H9 (cell line): ENCODE measurements around the gene NR3C2. TPM values are rescaled to one million over a fixed set of nuclear protein-coding genes. Genes with fewer than 3 reads are reported as not detected.

Experiments used
- DNase-seq: peaks from one replicate; pipeline ENCODE4 v3.0.0-alpha.2; 2017
- H2AFZ ChIP-seq: one replicate; pipeline ENCODE4 v1.6.1; 2013; ENCODE audit warnings: mild to moderate bottlenecking, low read length, control low read depth, moderate library complexity
- H2AK5ac ChIP-seq: 2 replicates; pipeline ENCODE4 v1.6.1; 2013; ENCODE audit warnings: low read length, control low read depth, mixed read lengths; ENCODE audit not compliant: insufficient read length
- H2BK120ac ChIP-seq: one replicate; pipeline ENCODE4 v1.6.1; 2013; ENCODE audit warnings: low read depth, mild to moderate bottlenecking, low read length, control low read depth, inconsistent platforms; ENCODE audit not compliant: poor library complexity, severe bottlenecking
- H2BK12ac ChIP-seq: 2 replicates; pipeline ENCODE4 v1.6.1; 2013; ENCODE audit warnings: low read length, control low read depth, mixed read lengths, low read depth; ENCODE audit not compliant: insufficient read length
- H2BK15ac ChIP-seq: 2 replicates; pipeline ENCODE4 v1.6.1; 2013; ENCODE audit warnings: low read depth, low read length, control low read depth
- H2BK20ac ChIP-seq: one replicate; pipeline ENCODE4 v1.6.1; 2013; ENCODE audit warnings: low read depth, mild to moderate bottlenecking, low read length, control low read depth, inconsistent platforms; ENCODE audit not compliant: poor library complexity, severe bottlenecking
- H2BK5ac ChIP-seq: 2 replicates; pipeline ENCODE4 v1.6.1; 2013; ENCODE audit warnings: low read length, control low read depth, mixed read lengths; ENCODE audit not compliant: insufficient read length
- H3K14ac ChIP-seq: 2 replicates; pipeline ENCODE4 v1.6.1; 2013; ENCODE audit warnings: low read length, control low read depth; ENCODE audit not compliant: insufficient read depth
- H3K18ac ChIP-seq: 2 replicates; pipeline ENCODE4 v1.6.1; 2013; ENCODE audit warnings: low read depth, mild to moderate bottlenecking, mixed read lengths, low read length, control low read depth; ENCODE audit not compliant: insufficient read length
- H3K23ac ChIP-seq: 2 replicates; pipeline ENCODE4 v1.6.1; 2013; ENCODE audit warnings: low read length, control low read depth, mixed read lengths, low read depth; ENCODE audit not compliant: insufficient read length
- H3K23me2 ChIP-seq: 2 replicates; pipeline ENCODE4 v1.6.1; 2013; ENCODE audit warnings: low read depth, mild to moderate bottlenecking, mixed read lengths, low read length, control low read depth; ENCODE audit not compliant: insufficient read length, poor library complexity, severe bottlenecking
- H3K27ac ChIP-seq: 2 replicates; pipeline ENCODE4 v1.5.1; 2013; ENCODE audit warnings: low read length, control low read depth, mixed read lengths, low read depth; ENCODE audit not compliant: insufficient read length
- H3K27me3 ChIP-seq: 2 replicates; pipeline ENCODE4 v1.6.1; 2013; ENCODE audit warnings: low read length, control low read depth, inconsistent platforms; ENCODE audit not compliant: insufficient read depth
- H3K4ac ChIP-seq: 2 replicates; pipeline ENCODE4 v1.6.1; 2013; ENCODE audit warnings: low read depth, mild to moderate bottlenecking, control low read depth, inconsistent platforms, low read length, moderate library complexity
- H3K4me1 ChIP-seq: 2 replicates; pipeline ENCODE4 v1.6.1; 2013; ENCODE audit warnings: low read length, control low read depth, inconsistent platforms; ENCODE audit not compliant: insufficient read depth
- H3K4me2 ChIP-seq: 2 replicates; pipeline ENCODE4 v1.6.1; 2013; ENCODE audit warnings: low read length, control low read depth, mixed read lengths; ENCODE audit not compliant: insufficient read length, insufficient read depth
- H3K56ac ChIP-seq: 2 replicates; pipeline ENCODE4 v1.6.1; 2013; ENCODE audit warnings: low read depth, mild to moderate bottlenecking, mixed read lengths, low read length, control low read depth; ENCODE audit not compliant: insufficient read length
- H3K79me1 ChIP-seq: 2 replicates; pipeline ENCODE4 v1.6.1; 2013; ENCODE audit warnings: low read depth, mild to moderate bottlenecking, moderate library complexity, low read length, control low read depth, inconsistent platforms; ENCODE audit not compliant: insufficient read depth, poor library complexity, severe bottlenecking
- H3K79me2 ChIP-seq: 2 replicates; pipeline ENCODE4 v1.6.1; 2013; ENCODE audit warnings: low read length, control low read depth, inconsistent platforms; ENCODE audit not compliant: insufficient read depth
- H3K9ac ChIP-seq: 2 replicates; pipeline ENCODE4 v1.6.1; 2013; ENCODE audit warnings: low read length, control low read depth, mixed read lengths; ENCODE audit not compliant: insufficient read length; ENCODE audit errors: extremely low read depth
- H3K9me3 ChIP-seq: one replicate; pipeline ENCODE4 v1.6.1; 2013; ENCODE audit warnings: low read depth, low read length, inconsistent platforms; ENCODE audit not compliant: control insufficient read depth
- H3T11ph ChIP-seq: one replicate; pipeline ENCODE4 v1.6.1; 2013; ENCODE audit warnings: mild to moderate bottlenecking, low read length, control low read depth, inconsistent platforms
- H4K20me1 ChIP-seq: one replicate; pipeline ENCODE4 v1.6.1; 2013; ENCODE audit not compliant: control insufficient read depth, insufficient read length, insufficient read depth
- H4K5ac ChIP-seq: 2 replicates; pipeline ENCODE4 v1.6.1; 2013; ENCODE audit warnings: low read depth, mild to moderate bottlenecking, mixed read lengths, low read length, control low read depth; ENCODE audit not compliant: insufficient read length
- H4K8ac ChIP-seq: replicated peaks from 2 replicates; pipeline ENCODE4 v1.6.1; 2013; ENCODE audit warnings: low read length, control low read depth, mixed read lengths, low read depth; ENCODE audit not compliant: insufficient read length
- H4K91ac ChIP-seq: 2 replicates; pipeline ENCODE4 v1.6.1; 2013; ENCODE audit warnings: low read depth, mild to moderate bottlenecking, moderate library complexity, mixed read lengths, low read length, control low read depth; ENCODE audit not compliant: insufficient read length
- H3K27ac Mint-ChIP-seq, 3 experiments: 2 replicates in 2 of 3; 3 replicates in 1 of 3; pipeline ENCODE4 v1.8.0; 2020 to 2021; ENCODE audit warnings: mixed read lengths in 3 of 3, mild to moderate bottlenecking in 1 of 3, moderate library complexity in 1 of 3
- H3K27me3 Mint-ChIP-seq: 2 replicates; pipeline ENCODE4 v1.8.0; 2021; ENCODE audit warnings: low read depth, mild to moderate bottlenecking, moderate library complexity, mixed read lengths
- H3K36me3 Mint-ChIP-seq, 3 experiments: 2 replicates in 2 of 3; 3 replicates in 1 of 3; pipeline ENCODE4 v1.8.0; 2020 to 2021; ENCODE audit warnings: low read depth in 3 of 3, mixed read lengths in 3 of 3; ENCODE audit not compliant: insufficient read depth in 1 of 3
- H3K4me1 Mint-ChIP-seq, 2 experiments: 2 replicates each; pipeline ENCODE4 v1.8.0; 2020; ENCODE audit warnings: mixed read lengths in 2 of 2
- H3K4me3 Mint-ChIP-seq, 2 experiments: 2 replicates in 1 of 2; 3 replicates in 1 of 2; pipeline ENCODE4 v1.8.0; 2020 to 2021; ENCODE audit warnings: mild to moderate bottlenecking in 2 of 2, mixed read lengths in 2 of 2, moderate library complexity in 1 of 2
- H3K9me3 Mint-ChIP-seq, 2 experiments: 2 replicates in 1 of 2; 3 replicates in 1 of 2; pipeline ENCODE4 v1.8.0; 2020; ENCODE audit warnings: mild to moderate bottlenecking in 2 of 2, mixed read lengths in 2 of 2, moderate library complexity in 1 of 2
- CTCF ChIP-seq: fragments of 200-600 bp; sonication (generic); conservative IDR thresholded peaks from 3 replicates; pipeline ENCODE4 v1.8.0; 2021; ENCODE audit warnings: antibody characterized with exemption, mild to moderate bottlenecking
- WGBS: extraction: QIAGEN DNeasy Blood & Tissue Kit; methylation state at CpG from one replicate; pipeline ENCODE4 v1.1.7; 2013; ENCODE audit warnings: missing lambda C conversion rate, low lambda C conversion rate, mixed read lengths; ENCODE audit not compliant: insufficient read length; ENCODE audit errors: extremely low coverage; 5-methylcytosine and 5-hydroxymethylcytosine counted together
- total RNA-seq: library from RNA; stranded (reverse); gene quantifications from 2 replicates; pipeline ENCODE4 v1.2.1, GENCODE V29; 2021

Gene NR3C2
- total RNA-seq, 1 experiment from 2014 or later = 1.4 TPM

GRCh38 chr4:148044912-148045352 lies 397.3 kb downstream of the NR3C2 start:
- no peak overlapping the region for H2BK15ac ChIP-seq
- H3T11ph ChIP-seq = no peak overlapping the region
- H3K27ac ChIP-seq = no peak overlapping the region
- no peak overlapping the region for H2AFZ ChIP-seq
- Mint-ChIP-seq H3K4me1 (peaks cover 2% of the 10 kb centered on the region in 2 experiments; a peak in 1 of 4 replicates), H3K4me3 (no peak overlapping the region), H3K36me3 (no peaks in the 10 kb centered on the region), H3K9me3 (no peaks in the 10 kb centered on the region), H3K27ac (no peak overlapping the region), H3K27me3 (no peaks in the 10 kb centered on the region)
- WGBS = no CpG with 5 or more reads among the region's 4 CpGs
- no peak overlapping the region for H2BK12ac ChIP-seq
- no peaks in the 10 kb centered on the region for H4K20me1 ChIP-seq
- H3K79me1 ChIP-seq = no peaks in the 10 kb centered on the region
- H4K91ac ChIP-seq = no peak overlapping the region
- no peak overlapping the region for H3K9ac ChIP-seq
- H3K27me3 ChIP-seq = no peaks in the 10 kb centered on the region; the same call in 1 of the 2 replicates
- no peaks in the 10 kb centered on the region for H3K79me2 ChIP-seq
- H3K9me3 ChIP-seq = no peaks in the 10 kb centered on the region
- no peak overlapping the region for H3K14ac ChIP-seq
- no peak overlapping the region for H3K4me2 ChIP-seq
- H3K56ac ChIP-seq = no peak overlapping the region
- H4K5ac ChIP-seq = no peak overlapping the region
- DNase-seq = no peak
- no peak overlapping the region for H3K18ac ChIP-seq
- H3K23me2 ChIP-seq = no peaks in the 10 kb centered on the region
- H3K4ac ChIP-seq = no peak overlapping the region
- no peaks in the 10 kb centered on the region for H3K4me1 ChIP-seq
- H3K23ac ChIP-seq = no peak overlapping the region
- no peak overlapping the region for H2BK120ac ChIP-seq
- no peak overlapping the region for H2BK5ac ChIP-seq
- no peak overlapping the region for H2BK20ac ChIP-seq
- no peak overlapping the region for H2AK5ac ChIP-seq
- H4K8ac ChIP-seq = no peak overlapping the region
- TF ChIP-seq CTCF = no peak
